Subcutaneous abdominal adipose tissue (tissue), 5 donors: ENCODE data around the gene MARK2.

Source experiments
- H3K27ac ChIP-seq: one replicate; pipeline ENCODE4 v1.7.0; 2013; ENCODE audit warnings: low read depth, mild to moderate bottlenecking, inconsistent platforms, low read length, moderate library complexity
- H3K27me3 ChIP-seq, 5 donors: one replicate each; pipeline ENCODE4 v1.7.0; 2013; ENCODE audit warnings: low read length in 5 of 5, inconsistent platforms in 1 of 5; ENCODE audit not compliant: control insufficient read depth in 5 of 5, insufficient read depth in 4 of 5
- H3K36me3 ChIP-seq, 5 donors: one replicate each; pipeline ENCODE4 v1.7.0; 2013; ENCODE audit warnings: low read length in 5 of 5; ENCODE audit not compliant: control insufficient read depth in 5 of 5, insufficient read depth in 5 of 5
- H3K4me1 ChIP-seq, 5 donors: one replicate each; pipeline ENCODE4 v1.7.0; 2013; ENCODE audit warnings: low read length in 5 of 5, mild to moderate bottlenecking in 3 of 5, moderate library complexity in 1 of 5; ENCODE audit not compliant: control insufficient read depth in 5 of 5, insufficient read depth in 5 of 5
- H3K4me3 ChIP-seq, 5 donors: one replicate each; pipeline ENCODE4 v1.7.0; 2013; ENCODE audit warnings: low read length in 5 of 5, low read depth in 1 of 5
- H3K9ac ChIP-seq, 5 donors: one replicate each; pipeline ENCODE4 v1.7.0; 2013; ENCODE audit warnings: low read length in 5 of 5, mild to moderate bottlenecking in 4 of 5, moderate library complexity in 3 of 5
- H3K9me3 ChIP-seq, 5 donors: one replicate each; pipeline ENCODE4 v1.7.0; 2013; ENCODE audit warnings: low read length in 5 of 5; ENCODE audit not compliant: control insufficient read depth in 5 of 5
- donor health status: healthy.
- donor health status: healthy.
- donor health status: healthy.
- donor health status: healthy.
- donor health status: healthy.

The MARK2 gene

GRCh38 chr11:63903884-63904283 lies 65.0 kb downstream of the MARK2 start:
- H3K4me3 ChIP-seq, result no peak overlapping the region
- no peaks in the 10 kb centered on the region for H3K27me3 ChIP-seq
- H3K36me3 ChIP-seq, result peaks cover 0 to 93% (median 88%) of the 10 kb centered on the region in 5 donors
- no peaks in the 10 kb centered on the region for H3K9me3 ChIP-seq
- no peak overlapping the region for H3K9ac ChIP-seq
- H3K27ac ChIP-seq, result no peak overlapping the region
- H3K4me1 ChIP-seq, result peaks cover 0 to 12% (median 10%) of the 10 kb centered on the region in 5 donors

- no peak overlapping the region for H3K4me3 ChIP-seq
- H3K4me1 ChIP-seq, result peaks cover 0 to 13% (median 10%) of the 10 kb centered on the region in 5 donors
- H3K36me3 ChIP-seq, result peaks cover 0 to 91% (median 82%) of the 10 kb centered on the region in 5 donors
- H3K27ac ChIP-seq, result no peak overlapping the region
- no peaks in the 10 kb centered on the region for H3K27me3 ChIP-seq
- H3K9ac ChIP-seq, result no peak overlapping the region
- no peaks in the 10 kb centered on the region for H3K9me3 ChIP-seq
These were observed 65.8 kb downstream of the MARK2 start for GRCh38 chr11:63904743-63905142.

- H3K9me3 ChIP-seq, result no peaks in the 10 kb centered on the region
- H3K36me3 ChIP-seq, result peaks cover 0 to 91% (median 77%) of the 10 kb centered on the region in 5 donors
- no peaks in the 10 kb centered on the region for H3K27me3 ChIP-seq
- no peak overlapping the region for H3K27ac ChIP-seq
- H3K4me3 ChIP-seq, result no peak overlapping the region
- H3K9ac ChIP-seq, result no peak overlapping the region
- peaks cover 0 to 13% (median 10%) of the 10 kb centered on the region in 5 donors for H3K4me1 ChIP-seq
These were observed 66.3 kb downstream of the MARK2 start for GRCh38 chr11:63905179-63905578.

- no peak overlapping the region for H3K27ac ChIP-seq
- H3K9me3 ChIP-seq, result no peaks in the 10 kb centered on the region
- H3K36me3 ChIP-seq, result peaks cover 0 to 83% (median 68%) of the 10 kb centered on the region in 5 donors
- H3K27me3 ChIP-seq, result no peaks in the 10 kb centered on the region
- no peak overlapping the region for H3K9ac ChIP-seq
- no peak overlapping the region for H3K4me3 ChIP-seq
- H3K4me1 ChIP-seq, result peaks cover 0 to 17% (median 10%) of the 10 kb centered on the region in 5 donors
These were observed 67.2 kb downstream of the MARK2 start for GRCh38 chr11:63906087-63906486.

- H3K27me3 ChIP-seq, result no peaks in the 10 kb centered on the region
- no peak overlapping the region for H3K4me3 ChIP-seq
- no peak overlapping the region for H3K9ac ChIP-seq
- peaks cover 0 to 80% (median 63%) of the 10 kb centered on the region in 5 donors for H3K36me3 ChIP-seq
- peaks cover 0 to 21% (median 10%) of the 10 kb centered on the region in 5 donors for H3K4me1 ChIP-seq
- no peaks in the 10 kb centered on the region for H3K9me3 ChIP-seq
- H3K27ac ChIP-seq, result no peak overlapping the region
These were observed 67.7 kb downstream of the MARK2 start for GRCh38 chr11:63906585-63906984.

- no peak overlapping the region for H3K27ac ChIP-seq
- H3K27me3 ChIP-seq, result no peaks in the 10 kb centered on the region
- peaks cover 0 to 75% (median 58%) of the 10 kb centered on the region in 5 donors for H3K36me3 ChIP-seq
- H3K9me3 ChIP-seq, result no peaks in the 10 kb centered on the region
- H3K4me1 ChIP-seq, result peaks cover 0 to 21% (median 10%) of the 10 kb centered on the region in 5 donors
- no peak overlapping the region for H3K9ac ChIP-seq
- H3K4me3 ChIP-seq, result no peak overlapping the region
These were observed 68.2 kb downstream of the MARK2 start for GRCh38 chr11:63907063-63907462.

DNA sequence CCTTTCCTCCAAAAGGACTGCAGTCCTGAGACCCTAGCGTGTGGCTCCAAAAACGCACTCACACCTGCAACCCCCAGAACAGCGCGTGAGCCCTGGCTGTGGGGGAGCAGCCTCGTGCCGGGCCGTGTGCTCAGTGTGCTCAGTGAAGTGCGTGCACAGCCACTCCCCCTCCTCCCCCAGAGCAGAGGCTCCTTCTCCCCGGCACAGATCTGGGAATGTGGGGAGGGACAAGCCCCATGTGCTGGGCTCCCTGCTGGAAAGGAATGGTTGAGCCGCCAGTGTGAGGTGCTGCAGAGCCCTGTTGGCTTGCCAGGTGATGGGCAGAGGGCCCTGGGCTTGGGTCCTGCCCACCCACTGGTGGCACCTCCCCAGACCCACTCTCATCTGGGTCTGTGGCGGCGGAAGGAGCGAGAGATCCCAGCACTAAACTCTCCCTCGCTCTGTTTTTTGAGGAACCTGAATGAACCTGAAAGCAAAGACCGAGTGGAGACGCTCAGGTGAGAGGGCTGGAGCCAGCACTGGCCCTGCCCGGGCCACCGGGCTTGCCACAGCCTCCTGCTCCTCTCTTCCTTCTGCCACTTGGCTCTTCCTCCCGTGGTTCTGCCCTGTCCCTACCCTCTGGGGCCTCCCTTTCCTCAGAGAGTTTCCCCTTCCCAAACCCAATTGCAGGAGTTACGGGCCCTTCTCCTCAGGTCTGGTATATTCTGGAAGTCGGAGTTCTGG lies 69.1 kb downstream of the MARK2 start:
- Histone ChIP-seq H3K27me3 (no peaks in the 10 kb centered on the region), H3K9me3 (no peaks in the 10 kb centered on the region), H3K4me3 (no peak overlapping the region), H3K9ac (peak overlapping the region in 1 of 5 donors; percentile 36), H3K36me3 (peaks cover 0 to 66% (median 49%) of the 10 kb centered on the region in 5 donors), H3K4me1 (peaks cover 0 to 21% (median 10%) of the 10 kb centered on the region in 5 donors), H3K27ac (no peak overlapping the region)

DNA sequence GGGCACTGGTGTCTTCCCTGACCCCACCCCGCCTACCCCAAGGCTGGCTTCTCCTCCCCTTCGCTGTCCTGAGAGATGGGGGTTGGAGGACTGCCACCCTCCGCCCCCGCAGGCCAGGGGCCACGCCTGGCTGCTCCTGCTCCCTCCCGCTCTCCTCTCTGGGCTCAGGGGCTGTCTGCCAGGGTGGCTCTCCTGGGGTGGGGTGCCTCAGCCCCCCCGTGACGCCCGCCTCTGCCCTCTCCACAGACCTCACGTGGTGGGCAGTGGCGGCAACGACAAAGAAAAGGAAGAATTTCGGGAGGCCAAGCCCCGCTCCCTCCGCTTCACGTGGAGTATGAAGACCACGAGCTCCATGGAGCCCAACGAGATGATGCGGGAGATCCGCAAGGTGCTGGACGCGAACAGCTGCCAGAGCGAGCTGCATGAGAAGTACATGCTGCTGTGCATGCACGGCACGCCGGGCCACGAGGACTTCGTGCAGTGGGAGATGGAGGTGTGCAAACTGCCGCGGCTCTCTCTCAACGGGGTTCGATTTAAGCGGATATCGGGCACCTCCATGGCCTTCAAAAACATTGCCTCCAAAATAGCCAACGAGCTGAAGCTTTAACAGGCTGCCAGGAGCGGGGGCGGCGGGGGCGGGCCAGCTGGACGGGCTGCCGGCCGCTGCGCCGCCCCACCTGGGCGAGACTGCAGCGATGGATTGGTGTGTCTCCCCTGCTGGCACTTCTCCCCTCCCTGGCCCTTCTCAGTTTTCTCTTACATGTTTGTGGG lies 69.9 kb downstream of the MARK2 start:
- H3K27ac ChIP-seq, result no peak overlapping the region

GRCh38 chr11:63909591-63910506 lies 70.9 kb downstream of the MARK2 start:
- Histone ChIP-seq H3K4me3 (no peak overlapping the region), H3K9ac (no peak overlapping the region), H3K9me3 (no peaks in the 10 kb centered on the region), H3K4me1 (peaks cover 0 to 21% (median 10%) of the 10 kb centered on the region in 5 donors), H3K27ac (no peak overlapping the region), H3K36me3 (peaks cover 0 to 47% (median 31%) of the 10 kb centered on the region in 5 donors), H3K27me3 (no peaks in the 10 kb centered on the region)

More for the DNA sequence above, 69.9 kb downstream of the MARK2 start:
- peaks cover 0 to 57% (median 41%) of the 10 kb centered on the region in 5 donors for H3K36me3 ChIP-seq
- peaks cover 0 to 21% (median 10%) of the 10 kb centered on the region in 5 donors for H3K4me1 ChIP-seq
- H3K9me3 ChIP-seq, result no peaks in the 10 kb centered on the region
- no peaks in the 10 kb centered on the region for H3K27me3 ChIP-seq
- H3K4me3 ChIP-seq, result no peak overlapping the region
- H3K9ac ChIP-seq, result peak overlapping the region in 1 of 5 donors; percentile 36
